Nephron (organoid): Measurements from ENCODE around the gene ENSA.
"Not testable (repeated sequence)": the region's sequence is repeated elsewhere in the genome, so short reads cannot be mapped to it uniquely, and the experiment has no call there.

ENCODE experiments used
- H3K27ac Mint-ChIP-seq, 3 experiments: 2 replicates each; pipeline ENCODE4 v1.8.0; 2020; ENCODE audit warnings: mixed read lengths in 3 of 3, mild to moderate bottlenecking in 2 of 3, moderate library complexity in 1 of 3
- H3K27me3 Mint-ChIP-seq: 2 replicates; pipeline ENCODE4 v1.8.0; 2021; ENCODE audit warnings: low read depth, mild to moderate bottlenecking, moderate library complexity, mixed read lengths
- H3K36me3 Mint-ChIP-seq: 2 replicates; pipeline ENCODE4 v1.8.0; 2020; ENCODE audit warnings: low read depth, mixed read lengths
- H3K4me1 Mint-ChIP-seq: 2 replicates; pipeline ENCODE4 v1.8.0; 2020; ENCODE audit warnings: mixed read lengths
- H3K4me3 Mint-ChIP-seq, 3 experiments: 2 replicates each; pipeline ENCODE4 v1.8.0; 2020; ENCODE audit warnings: mild to moderate bottlenecking in 3 of 3, mixed read lengths in 3 of 3, moderate library complexity in 2 of 3
- H3K9me3 Mint-ChIP-seq: 2 replicates; pipeline ENCODE4 v1.8.0; 2020; ENCODE audit warnings: mixed read lengths
- TF ChIP-seq, protein P1 (sequence below), 3 experiments: fragments of 200-600 bp; sonication (generic); IDR thresholded peaks; one replicate each; pipeline ENCODE4 v1.5.0; 2021; ENCODE audit warnings: antibody characterized with exemption in 3 of 3; ENCODE audit not compliant: unreplicated experiment in 3 of 3

ENSA gene

DNA sequence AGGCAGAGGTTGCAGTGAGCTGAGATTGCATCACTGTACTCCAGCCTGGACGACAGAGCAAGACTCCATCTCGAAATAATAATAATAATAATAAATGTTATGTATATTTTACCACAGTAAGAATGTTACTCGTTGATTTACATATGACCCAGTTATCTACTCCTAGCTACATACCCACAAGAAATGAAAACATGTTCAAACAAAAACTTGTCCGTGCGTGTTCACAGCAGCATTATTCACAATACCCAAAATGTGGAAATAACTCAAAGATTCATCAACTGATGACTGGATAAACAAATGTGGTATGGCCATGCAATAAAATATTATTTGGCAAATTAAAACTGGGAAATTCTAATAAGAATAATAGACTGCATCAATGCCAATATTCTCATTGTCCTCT, 31.7 kb upstream of the ENSA start:
- TF ChIP-seq, protein P1, sequence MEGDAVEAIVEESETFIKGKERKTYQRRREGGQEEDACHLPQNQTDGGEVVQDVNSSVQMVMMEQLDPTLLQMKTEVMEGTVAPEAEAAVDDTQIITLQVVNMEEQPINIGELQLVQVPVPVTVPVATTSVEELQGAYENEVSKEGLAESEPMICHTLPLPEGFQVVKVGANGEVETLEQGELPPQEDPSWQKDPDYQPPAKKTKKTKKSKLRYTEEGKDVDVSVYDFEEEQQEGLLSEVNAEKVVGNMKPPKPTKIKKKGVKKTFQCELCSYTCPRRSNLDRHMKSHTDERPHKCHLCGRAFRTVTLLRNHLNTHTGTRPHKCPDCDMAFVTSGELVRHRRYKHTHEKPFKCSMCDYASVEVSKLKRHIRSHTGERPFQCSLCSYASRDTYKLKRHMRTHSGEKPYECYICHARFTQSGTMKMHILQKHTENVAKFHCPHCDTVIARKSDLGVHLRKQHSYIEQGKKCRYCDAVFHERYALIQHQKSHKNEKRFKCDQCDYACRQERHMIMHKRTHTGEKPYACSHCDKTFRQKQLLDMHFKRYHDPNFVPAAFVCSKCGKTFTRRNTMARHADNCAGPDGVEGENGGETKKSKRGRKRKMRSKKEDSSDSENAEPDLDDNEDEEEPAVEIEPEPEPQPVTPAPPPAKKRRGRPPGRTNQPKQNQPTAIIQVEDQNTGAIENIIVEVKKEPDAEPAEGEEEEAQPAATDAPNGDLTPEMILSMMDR (IDR thresholded peaks at IDR 0.05; ENCODE audit: unreplicated experiment in 3 of 3) = no peak
- no peaks in the 10 kb centered on the region for H3K9me3 Mint-ChIP-seq
- no peaks in the 10 kb centered on the region for H3K27me3 Mint-ChIP-seq
- peaks cover 44% of the 10 kb centered on the region for H3K36me3 Mint-ChIP-seq
- H3K4me3 Mint-ChIP-seq = no peak overlapping the region
- no peak overlapping the region for H3K27ac Mint-ChIP-seq
- H3K4me1 Mint-ChIP-seq = no peaks in the 10 kb centered on the region

GRCh38 chr1:150660584-150660983, 31.2 kb upstream of the ENSA start:
- no peak overlapping the region for H3K27ac Mint-ChIP-seq
- H3K4me1 Mint-ChIP-seq = no peaks in the 10 kb centered on the region
- TF ChIP-seq, protein P1 (IDR thresholded peaks at IDR 0.05; ENCODE audit: unreplicated experiment in 3 of 3) = no peak

GRCh38 chr1:150657064-150657463, 27.7 kb upstream of the ENSA start:
- not testable (repeated sequence) for H3K9me3 Mint-ChIP-seq, H3K27me3 Mint-ChIP-seq, H3K4me1 Mint-ChIP-seq, H3K4me3 Mint-ChIP-seq, H3K27ac Mint-ChIP-seq
- H3K36me3 Mint-ChIP-seq = peaks cover 30% of the 10 kb centered on the region

More at GRCh38 chr1:150660584-150660983, 31.2 kb upstream of the ENSA start:
- no peaks in the 10 kb centered on the region for H3K9me3 Mint-ChIP-seq
- no peaks in the 10 kb centered on the region for H3K27me3 Mint-ChIP-seq
- H3K36me3 Mint-ChIP-seq = peaks cover 41% of the 10 kb centered on the region
- no peak overlapping the region for H3K4me3 Mint-ChIP-seq

- H3K9me3 Mint-ChIP-seq, H3K27me3 Mint-ChIP-seq, H3K4me1 Mint-ChIP-seq, H3K4me3 Mint-ChIP-seq: not testable (repeated sequence)
- Mint-ChIP-seq H3K36me3 (peaks cover 16% of the 10 kb centered on the region), H3K27ac (peak overlapping the region in 1 of 3 experiments; percentile 29)
These were observed 25.2 kb upstream of the ENSA start for GRCh38 chr1:150654635-150655034.

DNA sequence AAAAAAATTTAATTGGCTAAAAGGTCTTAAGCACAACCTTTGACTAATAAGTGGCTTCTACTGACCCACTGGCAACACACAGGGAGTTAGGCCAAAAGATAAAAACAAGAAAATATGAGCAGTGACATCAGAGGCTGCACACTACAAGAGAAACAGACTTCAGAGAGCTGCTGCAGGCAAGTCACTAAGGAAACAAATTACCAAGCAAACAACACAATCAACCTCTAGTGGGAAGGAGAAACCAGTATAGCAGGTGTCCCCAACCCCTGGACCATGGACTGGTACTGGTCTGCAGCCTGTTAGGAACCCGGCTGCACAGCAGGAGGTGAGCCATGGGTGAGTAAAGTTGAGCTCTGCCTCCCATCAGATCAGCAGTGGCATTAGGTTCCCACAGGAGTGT, 20.8 kb upstream of the ENSA start:
- TF ChIP-seq, protein P1 (IDR thresholded peaks at IDR 0.05; ENCODE audit: unreplicated experiment in 3 of 3) = no peak
- Mint-ChIP-seq H3K27me3 (no peaks in the 10 kb centered on the region), H3K4me1 (no peaks in the 10 kb centered on the region), H3K36me3 (peaks cover 23% of the 10 kb centered on the region), H3K27ac (no peak overlapping the region), H3K4me3 (no peak overlapping the region), H3K9me3 (no peaks in the 10 kb centered on the region)

DNA sequence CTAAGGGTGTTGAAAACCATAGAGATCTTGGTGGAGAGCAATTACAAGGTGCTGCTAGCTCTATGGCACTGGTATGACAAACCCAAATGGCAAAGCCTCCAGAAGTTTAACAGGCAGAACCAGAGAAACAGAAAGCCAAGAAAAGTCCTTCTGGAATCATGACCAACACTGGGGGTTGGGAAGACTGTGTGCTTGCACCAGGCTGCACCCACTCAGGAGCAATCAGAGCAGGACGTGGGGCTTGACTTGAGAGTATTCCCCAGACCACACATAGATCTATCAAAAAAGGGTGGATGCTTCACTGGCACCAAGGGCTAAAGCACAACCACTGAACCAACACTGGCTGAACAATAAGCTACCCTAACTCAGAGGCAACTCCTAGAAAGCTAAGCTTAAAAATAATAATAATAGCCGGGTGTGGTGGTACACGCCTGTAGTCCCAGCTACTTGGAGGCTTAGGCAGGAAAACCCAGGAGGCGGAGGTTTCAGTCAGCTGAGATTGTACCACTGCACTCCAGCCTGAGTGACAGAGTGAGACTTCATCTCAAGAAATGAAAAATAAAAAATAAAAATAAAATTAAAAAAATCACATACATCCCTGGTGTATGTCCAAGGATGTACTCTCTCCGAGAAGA, 20.1 kb upstream of the ENSA start:
- H3K27me3 Mint-ChIP-seq = no peaks in the 10 kb centered on the region

GRCh38 chr1:150642296-150642695, 12.9 kb upstream of the ENSA start:
- TF ChIP-seq, protein P1 (IDR thresholded peaks at IDR 0.05; ENCODE audit: unreplicated experiment in 3 of 3) = no peak
- Mint-ChIP-seq H3K4me1 (no peaks in the 10 kb centered on the region), H3K9me3 (no peaks in the 10 kb centered on the region), H3K27ac (no peak overlapping the region), H3K4me3 (no peak overlapping the region), H3K27me3 (no peaks in the 10 kb centered on the region), H3K36me3 (peaks cover 5% of the 10 kb centered on the region)

More for the DNA sequence above, 20.1 kb upstream of the ENSA start:
- H3K4me1 Mint-ChIP-seq = no peaks in the 10 kb centered on the region
- H3K4me3 Mint-ChIP-seq = no peak overlapping the region
- peaks cover 23% of the 10 kb centered on the region for H3K36me3 Mint-ChIP-seq
- TF ChIP-seq, protein P1 (IDR thresholded peaks at IDR 0.05; ENCODE audit: unreplicated experiment in 3 of 3) = no peak
- no peak overlapping the region for H3K27ac Mint-ChIP-seq
- H3K9me3 Mint-ChIP-seq = no peaks in the 10 kb centered on the region

- H3K27ac Mint-ChIP-seq = peak overlapping the region in 1 of 3 experiments; percentile 20
- not testable (repeated sequence) for H3K36me3 Mint-ChIP-seq
These were observed 11.9 kb upstream of the ENSA start for GRCh38 chr1:150641126-150641815.

DNA sequence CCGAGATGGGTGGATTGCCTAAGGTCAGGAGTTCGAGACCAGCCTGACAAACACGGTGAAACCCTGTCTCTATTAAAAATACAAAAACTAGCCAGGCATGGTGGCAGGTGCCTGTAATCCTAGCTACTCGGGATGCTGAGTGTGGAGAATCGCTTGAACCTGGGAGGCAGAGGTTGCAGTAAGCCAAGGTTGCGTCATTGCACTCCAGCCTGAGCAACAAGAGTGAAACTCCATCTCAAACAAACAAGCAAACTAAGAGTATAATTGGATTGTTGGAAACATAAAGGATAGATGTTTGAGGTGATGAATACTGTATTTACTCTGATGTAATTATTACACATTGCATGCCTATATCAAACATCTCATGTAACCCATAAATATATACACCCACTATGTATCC, 9.0 kb upstream of the ENSA start:
- not testable (repeated sequence) for H3K9me3 Mint-ChIP-seq, H3K4me3 Mint-ChIP-seq, H3K27ac Mint-ChIP-seq

More at GRCh38 chr1:150641126-150641815, 11.9 kb upstream of the ENSA start:
- H3K9me3 Mint-ChIP-seq, H3K4me3 Mint-ChIP-seq, H3K4me1 Mint-ChIP-seq, H3K27me3 Mint-ChIP-seq: not testable (repeated sequence)

More for the DNA sequence above, 9.0 kb upstream of the ENSA start:
- not testable (repeated sequence) for H3K36me3 Mint-ChIP-seq, H3K27me3 Mint-ChIP-seq
- peaks cover 20% of the 10 kb centered on the region for H3K4me1 Mint-ChIP-seq
